A549 (cell line): Measurements from ENCODE around the gene ARHGAP22. TPM values are rescaled to one million over a fixed set of nuclear protein-coding genes. Genes with fewer than 3 reads are reported as not detected.

Experiments used
- ATAC-seq, 2 experiments: fragments of 200-7000 bp in 1 of 2; fragments of >200 bp in 1 of 2; cut with Nextera tagmentation in 1 of 2; cut with Tn5 transposase in 1 of 2; 3 replicates each; pipeline versions ENCODE4 v1.8.0 to v1.9.1; 2018 to 2020; ENCODE audit warnings: mild to moderate bottlenecking in 1 of 2, moderate library complexity in 1 of 2
- CTCF ChIA-PET: fragments of 300-600 bp; sonication (Branson Sonifier 250); formaldehyde crosslinking; extraction: SDS; loops from one replicate; lab custom pipeline; 2021; ENCODE audit warnings: antibody characterized with exemption, inconsistent platforms; lab: Yijun Ruan, JAX
- POLR2A ChIA-PET: fragments of 350-600 bp; formaldehyde crosslinking; extraction: SDS; loops from one replicate; lab custom pipeline; 2021; ENCODE audit warnings: antibody characterized with exemption, inconsistent platforms; lab: Yijun Ruan, JAX
- DNase-seq, 2 experiments: peaks; one replicate each; pipeline versions ENCODE4 v3.0.0 to v3.0.0-alpha.2; 2011 to 2016; ENCODE audit warnings: low read depth in 1 of 2, low spot score in 1 of 2
- FAIRE-seq: peaks from 2 replicates; lab custom pipeline; 2011; peaks lifted over from hg19 to GRCh38; lab: Jason Lieb, UNC
- H3K27ac ChIP-seq, 2 experiments: fragments of >200 bp; sonication (Bioruptor Twin); formaldehyde crosslinking; 3 replicates each; pipeline ENCODE4 v1.5.1; 2016 to 2017
- H3K4me1 ChIP-seq: fragments of >200 bp; sonication (Bioruptor Twin); formaldehyde crosslinking; 3 replicates; pipeline ENCODE4 v1.6.1; 2016
- H3K4me2 ChIP-seq: fragments of >200 bp; sonication (Bioruptor Twin); formaldehyde crosslinking; 3 replicates; pipeline ENCODE4 v1.6.1; 2016
- H3K4me3 ChIP-seq: fragments of >200 bp; sonication (Bioruptor Twin); formaldehyde crosslinking; 3 replicates; pipeline ENCODE4 v1.5.1; 2016
- H3K9me3 ChIP-seq: fragments of >200 bp; sonication (Bioruptor Twin); formaldehyde crosslinking; 3 replicates; pipeline ENCODE4 v1.6.1; 2016
- ATOH8 ChIP-seq: fragments of 250-450 bp; sonication (Bioruptor Pico); IDR thresholded peaks from 2 replicates; pipeline ENCODE4 v1.5.0; 2020; ENCODE audit warnings: low read depth, mild to moderate bottlenecking, moderate library complexity
- BHLHE40 ChIP-seq: IDR thresholded peaks from 2 replicates; pipeline ENCODE4 v1.6.1; 2012; ENCODE audit warnings: low read depth, low read length, inconsistent platforms
- CEBPB ChIP-seq, 2 experiments: fragments of >200 bp in 1 of 2; sonication (Bioruptor Twin) in 1 of 2; formaldehyde crosslinking in 1 of 2; IDR thresholded peaks; 2 replicates each; pipeline ENCODE4 v1.6.1; 2012 to 2016
- EHF ChIP-seq: fragments of 250-450 bp; sonication (Bioruptor Pico); IDR thresholded peaks from 2 replicates; pipeline ENCODE4 v1.5.0; 2020; ENCODE audit warnings: mild to moderate bottlenecking
- EHMT2 ChIP-seq: fragments of 200-600 bp; sonication (generic); IDR thresholded peaks from 2 replicates; pipeline ENCODE4 v1.6.1; 2016; ENCODE audit warnings: antibody characterized with exemption, low read depth, mild to moderate bottlenecking, moderate library complexity
- EP300 ChIP-seq, 2 experiments: fragments of >200 bp; sonication (Bioruptor Twin); formaldehyde crosslinking; IDR thresholded peaks; 2 replicates in 1 of 2; 3 replicates in 1 of 2; pipeline ENCODE4 v1.6.1; 2016 to 2017
- FOXS1 ChIP-seq: fragments of 250-450 bp; sonication (Bioruptor Pico); IDR thresholded peaks from 2 replicates; pipeline ENCODE4 v1.5.0; 2020; ENCODE audit warnings: mild to moderate bottlenecking, moderate library complexity
- HDAC2 ChIP-seq: fragments of 200-600 bp; sonication (generic); IDR thresholded peaks from 2 replicates; pipeline ENCODE4 v1.6.1; 2016
- HMGXB4 ChIP-seq: fragments of 250-450 bp; sonication (Bioruptor Pico); IDR thresholded peaks from 2 replicates; pipeline ENCODE4 v1.5.0; 2021; ENCODE audit warnings: mild to moderate bottlenecking, moderate library complexity, borderline replicate concordance
- JUNB ChIP-seq: fragments of >200 bp; sonication (Bioruptor Twin); formaldehyde crosslinking; IDR thresholded peaks from 2 replicates; pipeline ENCODE4 v1.6.1; 2016
- MAFK ChIP-seq: fragments of 450-650 bp; IDR thresholded peaks from 2 replicates; pipeline ENCODE4 v1.6.1; 2014; ENCODE audit not compliant: partially characterized antibody
- MAX ChIP-seq: IDR thresholded peaks from 2 replicates; pipeline ENCODE4 v1.6.1; 2012
- PHF8 ChIP-seq: fragments of 200-600 bp; sonication (generic); IDR thresholded peaks from 2 replicates; pipeline ENCODE4 v1.6.1; 2016; ENCODE audit warnings: low read depth, mild to moderate bottlenecking, antibody characterized with exemption, moderate library complexity, borderline replicate concordance
- POLR2AphosphoS2 ChIP-seq: conservative IDR thresholded peaks from 2 replicates; pipeline ENCODE4 v1.6.1; 2012; ENCODE audit warnings: low read length, improper control_type of control experiment, inconsistent platforms
- RAD21 ChIP-seq, 2 experiments: fragments of >200 bp in 1 of 2; sonication (Bioruptor Twin) in 1 of 2; formaldehyde crosslinking in 1 of 2; IDR thresholded peaks in 1 of 2; conservative IDR thresholded peaks in 1 of 2; 2 replicates in 1 of 2; 3 replicates in 1 of 2; pipeline ENCODE4 v1.6.1; 2012 to 2018; ENCODE audit warnings: inconsistent platforms in 1 of 2
- RCOR1 ChIP-seq: fragments of 150-350 bp; IDR thresholded peaks from 2 replicates; pipeline ENCODE4 v1.6.1; 2014; ENCODE audit warnings: antibody characterized with exemption, low read length, low read depth
- REST ChIP-seq: fragments of 200-600 bp; sonication (generic); IDR thresholded peaks from 2 replicates; pipeline ENCODE4 v1.6.1; 2016; ENCODE audit warnings: antibody characterized with exemption, mild to moderate bottlenecking, moderate library complexity
- RFX5 ChIP-seq: fragments of 450-650 bp; IDR thresholded peaks from 2 replicates; pipeline ENCODE4 v1.7.1; 2014; ENCODE audit warnings: antibody characterized with exemption, mild to moderate bottlenecking, moderate library complexity
- SMC3 ChIP-seq: fragments of >200 bp; sonication (Bioruptor Twin); formaldehyde crosslinking; IDR thresholded peaks from 3 replicates; pipeline ENCODE4 v1.6.1; 2018; ENCODE audit warnings: inconsistent platforms
- SREBF2 ChIP-seq: fragments of 450-650 bp; IDR thresholded peaks from 2 replicates; pipeline ENCODE4 v1.6.1; 2014; ENCODE audit warnings: mild to moderate bottlenecking, moderate library complexity
- TFCP2L1 ChIP-seq: fragments of 250-450 bp; sonication (Bioruptor Pico); IDR thresholded peaks from 2 replicates; pipeline ENCODE4 v1.5.0; 2021; ENCODE audit warnings: mild to moderate bottlenecking
- ZNF302 ChIP-seq: fragments of 250-450 bp; sonication (Bioruptor Pico); IDR thresholded peaks from 2 replicates; pipeline ENCODE4 v1.9.0; 2021; ENCODE audit warnings: inconsistent platforms, mild to moderate bottlenecking, moderate library complexity
- WGBS: methylation state at CpG from one replicate; pipeline ENCODE4 v1.1.6; 2017; ENCODE audit errors: missing lambda C conversion rate; 5-methylcytosine and 5-hydroxymethylcytosine counted together
- polyA plus RNA-seq, 4 experiments: library from polyadenylated mRNA; depleted of rRNA in 3 of 4; stranded (reverse); fragments of >200 nt; fragmentation: RNase III in 1 of 4; extraction: RNeasy Plus Mini Kit Qiagen cat#74134 plus additional on column Dnase treatment in 1 of 4; gene quantifications; 2 replicates in 3 of 4; 3 replicates in 1 of 4; pipeline ENCODE4 v1.2.3, GENCODE V29; 2011 to 2017
- TF ChIP-seq, protein P1 (sequence below): fragments of >200 bp; sonication (Bioruptor Twin); formaldehyde crosslinking; IDR thresholded peaks from 3 replicates; pipeline ENCODE4 v1.5.1; 2016
- TF ChIP-seq, protein P2 (sequence below): fragments of 150-350 bp; IDR thresholded peaks from 2 replicates; pipeline ENCODE4 v1.6.1; 2014; ENCODE audit warnings: low read depth, mild to moderate bottlenecking, low read length

ARHGAP22 gene
- polyA plus RNA-seq, 2 of the 4 experiments (the other 2 are of a cell fraction): 1.9 to 3.2 TPM

- DNase-seq: no peak
- no peak overlapping the region for H3K4me3 ChIP-seq
- WGBS: 66% methylated on average over 4 of the region's 7 CpGs
- no peak for TF ChIP-seq FOXS1
- no peak for TF ChIP-seq HMGXB4 (CRISPR knock-in tag)
- no peak for TF ChIP-seq EHMT2
- TF ChIP-seq MAX: no peak
- no peak for TF ChIP-seq PHF8
- TF ChIP-seq JUNB: no peak
- no peak for TF ChIP-seq RFX5
- TF ChIP-seq, protein P1, sequence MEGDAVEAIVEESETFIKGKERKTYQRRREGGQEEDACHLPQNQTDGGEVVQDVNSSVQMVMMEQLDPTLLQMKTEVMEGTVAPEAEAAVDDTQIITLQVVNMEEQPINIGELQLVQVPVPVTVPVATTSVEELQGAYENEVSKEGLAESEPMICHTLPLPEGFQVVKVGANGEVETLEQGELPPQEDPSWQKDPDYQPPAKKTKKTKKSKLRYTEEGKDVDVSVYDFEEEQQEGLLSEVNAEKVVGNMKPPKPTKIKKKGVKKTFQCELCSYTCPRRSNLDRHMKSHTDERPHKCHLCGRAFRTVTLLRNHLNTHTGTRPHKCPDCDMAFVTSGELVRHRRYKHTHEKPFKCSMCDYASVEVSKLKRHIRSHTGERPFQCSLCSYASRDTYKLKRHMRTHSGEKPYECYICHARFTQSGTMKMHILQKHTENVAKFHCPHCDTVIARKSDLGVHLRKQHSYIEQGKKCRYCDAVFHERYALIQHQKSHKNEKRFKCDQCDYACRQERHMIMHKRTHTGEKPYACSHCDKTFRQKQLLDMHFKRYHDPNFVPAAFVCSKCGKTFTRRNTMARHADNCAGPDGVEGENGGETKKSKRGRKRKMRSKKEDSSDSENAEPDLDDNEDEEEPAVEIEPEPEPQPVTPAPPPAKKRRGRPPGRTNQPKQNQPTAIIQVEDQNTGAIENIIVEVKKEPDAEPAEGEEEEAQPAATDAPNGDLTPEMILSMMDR: no peak
- H3K4me2 ChIP-seq: no peak overlapping the region
- no peaks in the 10 kb centered on the region for H3K4me1 ChIP-seq
- ChIA-PET POLR2A (no interaction called here), CTCF (interaction anchor here (1.0 to 23.3 kb wide), 4 partner anchors 24 to 185 kb away, joined by 3 to 315 read pairs (median 7); no protein-coding TSS in a partner anchor)
- ATAC-seq: no peak
- no peak for FAIRE-seq
- no peak overlapping the region for H3K27ac ChIP-seq
- H3K9me3 ChIP-seq: no peaks in the 10 kb centered on the region
Observed at GRCh38 chr10:48548531-48549135, 56.2 kb downstream of the ARHGAP22 start.

DNA sequence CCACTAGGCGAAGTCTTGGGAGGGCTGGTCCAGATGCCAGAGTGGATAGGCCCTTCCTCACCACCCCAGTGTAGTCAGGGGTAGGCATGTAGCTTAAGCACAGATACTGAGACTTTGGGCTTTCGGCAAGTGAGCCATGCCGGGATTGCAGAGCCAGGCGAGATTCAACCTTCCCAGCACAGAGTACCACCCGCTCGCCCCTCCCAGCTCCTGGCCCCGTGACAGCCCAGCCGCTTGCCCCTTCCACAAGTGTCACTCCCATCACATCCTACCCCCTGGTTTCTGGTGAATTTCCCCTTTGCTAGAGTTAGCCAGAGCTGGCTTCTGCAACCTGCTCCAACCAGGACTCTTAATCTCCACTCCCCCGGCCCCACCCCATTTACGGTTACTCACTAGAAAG is 56.9 kb downstream of the ARHGAP22 start:
- no peak for DNase-seq
- H3K4me3 ChIP-seq: no peak overlapping the region
- TF ChIP-seq SREBF2 (no peak), RAD21 (conservative IDR thresholded peaks at IDR 0.05 in 1 of 2, IDR thresholded peaks at IDR 0.05 in 1 of 2) (no peak), ZNF302 (CRISPR knock-in tag) (no peak), POLR2AphosphoS2 (no peak), REST (no peak), ATOH8 (CRISPR knock-in tag) (no peak), EP300 (IDR thresholded peaks at IDR 0.05) (no peak), EHF (CRISPR knock-in tag) (no peak), TFCP2L1 (CRISPR knock-in tag) (no peak), RCOR1 (no peak), BHLHE40 (no peak), CEBPB (IDR thresholded peaks at IDR 0.05) (no peak), SMC3 (no peak), HDAC2 (no peak), MAFK (no peak)
- TF ChIP-seq, protein P2, sequence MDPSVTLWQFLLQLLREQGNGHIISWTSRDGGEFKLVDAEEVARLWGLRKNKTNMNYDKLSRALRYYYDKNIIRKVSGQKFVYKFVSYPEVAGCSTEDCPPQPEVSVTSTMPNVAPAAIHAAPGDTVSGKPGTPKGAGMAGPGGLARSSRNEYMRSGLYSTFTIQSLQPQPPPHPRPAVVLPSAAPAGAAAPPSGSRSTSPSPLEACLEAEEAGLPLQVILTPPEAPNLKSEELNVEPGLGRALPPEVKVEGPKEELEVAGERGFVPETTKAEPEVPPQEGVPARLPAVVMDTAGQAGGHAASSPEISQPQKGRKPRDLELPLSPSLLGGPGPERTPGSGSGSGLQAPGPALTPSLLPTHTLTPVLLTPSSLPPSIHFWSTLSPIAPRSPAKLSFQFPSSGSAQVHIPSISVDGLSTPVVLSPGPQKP: no peak
- 89% methylated on average over 10 of the region's 10 CpGs for WGBS
- no peak for FAIRE-seq
- no peak overlapping the region for H3K27ac ChIP-seq
- POLR2A ChIA-PET: no interaction called here
- H3K4me1 ChIP-seq: no peaks in the 10 kb centered on the region
- H3K9me3 ChIP-seq: no peaks in the 10 kb centered on the region
- CTCF ChIA-PET: interaction anchor here (1.0 to 23.3 kb wide), 4 partner anchors 24 to 185 kb away, joined by 3 to 315 read pairs (median 7); no protein-coding TSS in a partner anchor
- no peak for ATAC-seq
- H3K4me2 ChIP-seq: no peak overlapping the region
